ENCODE data around the gene RLN2.

GRCh38 chr9:5354184-5354583, 49.7 kb upstream of the RLN2 start:
- TF ChIP-seq, protein P1, sequence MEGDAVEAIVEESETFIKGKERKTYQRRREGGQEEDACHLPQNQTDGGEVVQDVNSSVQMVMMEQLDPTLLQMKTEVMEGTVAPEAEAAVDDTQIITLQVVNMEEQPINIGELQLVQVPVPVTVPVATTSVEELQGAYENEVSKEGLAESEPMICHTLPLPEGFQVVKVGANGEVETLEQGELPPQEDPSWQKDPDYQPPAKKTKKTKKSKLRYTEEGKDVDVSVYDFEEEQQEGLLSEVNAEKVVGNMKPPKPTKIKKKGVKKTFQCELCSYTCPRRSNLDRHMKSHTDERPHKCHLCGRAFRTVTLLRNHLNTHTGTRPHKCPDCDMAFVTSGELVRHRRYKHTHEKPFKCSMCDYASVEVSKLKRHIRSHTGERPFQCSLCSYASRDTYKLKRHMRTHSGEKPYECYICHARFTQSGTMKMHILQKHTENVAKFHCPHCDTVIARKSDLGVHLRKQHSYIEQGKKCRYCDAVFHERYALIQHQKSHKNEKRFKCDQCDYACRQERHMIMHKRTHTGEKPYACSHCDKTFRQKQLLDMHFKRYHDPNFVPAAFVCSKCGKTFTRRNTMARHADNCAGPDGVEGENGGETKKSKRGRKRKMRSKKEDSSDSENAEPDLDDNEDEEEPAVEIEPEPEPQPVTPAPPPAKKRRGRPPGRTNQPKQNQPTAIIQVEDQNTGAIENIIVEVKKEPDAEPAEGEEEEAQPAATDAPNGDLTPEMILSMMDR (IDR thresholded peaks at IDR 0.05), result no peak
- TF ChIP-seq POLR2A (IDR thresholded peaks at IDR 0.05), result no peak

Data from uterus (tissue), 2 donors.